MV-4-11 (cell line): Measurements from ENCODE around the gene CRABP1.
A peak's percentile ranks its signal among the peaks of the same experiment; 100 is the strongest.
"Not testable (repeated sequence)": the region's sequence is repeated elsewhere in the genome, so short reads cannot be mapped to it uniquely, and the experiment has no call there.

Experiments used
- DNase-seq: peaks from one replicate; lab custom pipeline; 2025; lab: John Stamatoyannopoulos, UW

Gene CRABP1

DNA sequence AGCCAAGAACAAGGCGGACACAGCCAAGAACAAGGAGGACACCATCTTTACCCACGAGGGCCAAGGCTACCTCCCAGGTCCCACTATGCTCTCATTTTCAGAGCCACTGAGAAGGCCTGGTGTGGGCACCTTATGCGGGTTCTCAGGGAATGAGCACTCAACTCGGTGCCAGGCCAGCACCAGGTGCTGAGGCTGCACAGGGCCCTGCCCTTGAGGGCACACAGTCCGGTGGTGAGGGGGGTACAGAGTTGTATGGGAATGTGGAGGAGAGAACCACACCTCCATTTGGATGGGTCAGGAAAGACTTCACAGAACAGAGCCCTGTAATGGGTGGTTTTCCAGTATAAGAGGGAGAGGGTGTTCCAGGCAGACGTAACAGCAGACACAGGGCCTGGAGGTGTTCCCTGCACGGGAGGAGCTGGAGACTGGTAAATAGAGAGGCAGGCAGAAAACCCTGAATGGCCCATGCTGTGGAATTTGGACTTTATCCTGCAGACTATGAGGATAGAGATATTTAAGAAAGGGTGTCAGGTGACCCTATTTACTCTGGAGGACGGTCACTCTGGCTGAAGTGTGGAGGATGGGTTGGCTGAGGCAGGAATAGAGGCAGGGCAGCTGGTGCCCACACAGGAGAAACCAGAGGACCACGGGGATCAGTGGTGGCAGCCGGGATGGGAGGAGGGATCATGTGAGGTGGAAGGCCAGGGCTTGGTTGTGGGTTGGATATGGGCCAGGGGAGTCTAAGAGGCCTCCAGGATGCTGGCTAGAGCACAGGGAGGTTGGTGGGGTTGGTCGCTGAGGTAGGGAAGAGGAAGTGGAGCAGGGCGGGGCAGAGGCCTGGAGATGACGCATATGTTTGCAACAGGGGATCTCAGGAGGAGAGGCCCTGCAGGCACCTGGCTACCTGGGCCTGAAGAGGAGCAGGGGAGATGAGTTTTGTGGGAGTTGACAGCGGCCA is 34.6 kb downstream of the CRABP1 start:
- DNase-seq = peak; percentile 68

DNA sequence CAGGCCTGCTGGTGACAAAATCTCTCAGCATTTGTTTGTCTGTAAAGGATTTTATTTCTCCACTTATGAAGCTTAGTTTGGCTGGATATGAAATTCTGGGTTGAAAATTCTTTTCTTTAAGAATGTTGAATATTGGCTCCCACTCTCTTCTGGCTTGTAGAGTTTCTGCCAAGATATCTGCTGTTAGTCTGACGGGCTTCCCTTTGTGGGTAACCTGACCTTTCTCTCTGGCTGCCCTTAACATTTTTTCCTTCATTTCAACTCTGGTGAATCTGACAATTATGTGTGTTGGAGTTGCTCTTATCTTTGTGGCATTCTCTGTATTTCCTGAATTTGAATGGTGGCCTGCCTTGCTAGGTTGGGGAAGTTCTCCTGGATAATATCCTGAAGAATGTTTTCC is 40.0 kb downstream of the CRABP1 start:
- DNase-seq = not testable (repeated sequence)

DNA sequence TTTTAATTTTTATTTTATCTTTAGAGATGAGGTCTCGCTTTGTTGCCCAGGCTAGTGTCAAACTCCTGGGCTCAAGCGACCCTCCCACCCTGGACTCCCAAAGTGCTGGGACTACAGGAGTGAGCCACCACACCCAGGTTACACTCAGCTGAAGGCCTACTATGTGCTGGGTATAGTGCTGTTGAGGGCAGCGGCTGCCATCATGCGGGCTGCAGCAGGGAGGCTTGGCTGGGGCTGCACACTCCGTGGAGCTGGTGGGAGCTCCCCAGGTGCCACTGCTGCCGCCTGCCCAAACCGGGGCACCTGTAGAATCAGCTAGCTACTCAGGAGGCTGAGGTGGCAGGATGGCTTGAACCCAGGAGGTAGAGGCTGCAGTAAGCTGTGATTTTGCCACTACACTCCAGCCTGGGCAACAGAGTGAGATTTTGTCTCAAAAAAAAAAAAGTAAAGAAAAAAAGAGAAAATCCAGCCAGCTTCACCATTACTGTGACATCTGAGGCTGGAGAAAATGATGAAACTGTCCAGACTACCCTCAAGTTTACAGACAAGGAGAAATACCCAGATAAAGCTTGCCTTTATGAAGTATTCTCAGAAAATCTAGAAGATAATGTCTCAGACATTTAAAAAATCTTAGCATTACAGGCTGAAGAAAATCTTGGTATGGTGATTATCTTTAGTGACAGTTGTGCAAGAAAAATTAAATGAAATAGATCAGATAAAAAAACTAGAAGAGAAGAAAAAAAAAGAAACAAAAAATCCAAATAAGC is 42.1 kb downstream of the CRABP1 start:
- no peak for DNase-seq

- DNase-seq = no peak
Measured at GRCh38 chr15:78384651-78385050, 44.5 kb downstream of the CRABP1 start.

- no peak for DNase-seq
Measured at GRCh38 chr15:78387246-78388037, 47.3 kb downstream of the CRABP1 start.

DNA sequence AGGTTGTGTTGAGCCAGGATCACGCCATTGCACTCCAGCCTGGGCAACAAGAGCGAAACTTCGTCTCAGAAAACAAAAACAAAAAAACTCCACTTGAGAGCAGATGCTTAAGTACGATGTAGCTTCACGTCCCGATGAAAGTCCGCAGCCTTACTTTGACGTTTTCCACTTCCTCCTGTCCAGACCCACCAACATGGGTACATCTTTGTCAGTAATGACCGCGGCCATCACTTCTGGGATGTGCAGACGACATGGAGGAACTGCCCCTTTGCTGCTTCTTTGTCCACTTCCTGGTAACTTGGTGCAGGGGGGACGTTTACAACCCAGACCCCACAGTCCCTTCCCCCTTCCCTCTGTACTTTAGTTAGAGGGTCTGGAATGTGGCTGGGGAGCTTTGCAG is 48.7 kb downstream of the CRABP1 start:
- no peak for DNase-seq

DNA sequence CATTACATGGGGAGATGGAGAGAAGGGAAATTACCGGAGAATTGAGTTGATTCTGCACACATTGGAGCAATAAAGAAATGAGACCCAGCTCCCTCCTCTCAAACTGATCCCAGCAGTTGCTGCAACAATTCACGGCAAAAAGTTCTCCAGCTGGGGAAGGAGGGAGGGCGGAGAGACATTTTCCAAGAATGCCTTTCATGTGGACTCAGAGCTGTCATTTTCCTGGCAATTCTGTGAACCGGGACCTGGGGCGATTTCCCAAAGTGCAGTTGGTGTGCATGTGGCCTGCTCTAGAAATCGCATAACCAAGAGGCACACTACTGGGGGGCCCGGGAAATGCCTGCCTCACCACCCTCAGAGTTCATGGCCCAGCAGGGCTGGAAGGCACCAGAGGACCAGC is 49.2 kb downstream of the CRABP1 start:
- no peak for DNase-seq

- no peak for DNase-seq
Measured at GRCh38 chr15:78389738-78390137, 49.6 kb downstream of the CRABP1 start.

- DNase-seq = no peak
Measured at GRCh38 chr15:78390242-78390641, 50.1 kb downstream of the CRABP1 start.

DNA sequence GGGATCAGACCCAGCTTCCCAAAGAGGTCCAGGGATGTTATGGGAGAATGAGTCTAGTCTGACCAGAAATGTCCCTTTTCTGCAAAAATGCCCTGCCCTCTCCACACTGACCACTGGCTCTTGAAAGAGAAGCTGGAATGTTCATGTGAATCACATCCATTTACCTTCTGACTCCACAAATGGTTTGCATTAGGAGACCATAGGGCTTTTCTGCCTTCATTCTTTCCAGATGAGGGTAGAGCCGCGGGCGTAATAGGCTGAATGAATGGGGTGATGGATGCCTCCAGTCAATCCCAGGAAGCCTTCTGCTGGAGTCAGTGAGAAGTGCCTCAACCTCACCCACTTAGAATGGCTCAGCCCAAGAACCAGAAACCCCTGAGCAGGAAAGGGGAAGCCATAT is 50.7 kb downstream of the CRABP1 start:
- DNase-seq = no peak

- DNase-seq = no peak
Measured at GRCh38 chr15:78391781-78392180, 51.6 kb downstream of the CRABP1 start.

- DNase-seq = no peak
Measured at GRCh38 chr15:78392430-78392829, 52.3 kb downstream of the CRABP1 start.

DNA sequence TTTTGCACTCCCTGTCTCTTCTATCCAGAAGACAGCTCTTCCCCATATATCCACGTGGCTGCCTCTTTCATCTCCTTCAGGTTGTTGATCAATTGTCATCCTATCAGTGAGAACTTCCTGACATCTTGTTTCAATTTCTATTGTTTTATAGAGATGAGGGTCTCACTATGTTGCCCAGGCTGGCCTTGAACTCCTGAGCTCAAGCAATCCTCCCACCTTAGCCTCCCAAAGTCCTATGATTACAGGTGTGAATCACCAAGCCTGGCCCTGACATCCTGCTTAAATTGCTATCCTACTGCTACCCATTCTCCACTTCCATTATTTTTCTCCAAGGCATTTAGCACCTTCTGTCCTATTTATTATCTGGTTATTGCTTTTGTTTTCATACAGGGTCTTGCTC is 53.0 kb downstream of the CRABP1 start:
- no peak for DNase-seq

- DNase-seq = no peak
Measured at GRCh38 chr15:78394026-78394425, 53.9 kb downstream of the CRABP1 start.

DNA sequence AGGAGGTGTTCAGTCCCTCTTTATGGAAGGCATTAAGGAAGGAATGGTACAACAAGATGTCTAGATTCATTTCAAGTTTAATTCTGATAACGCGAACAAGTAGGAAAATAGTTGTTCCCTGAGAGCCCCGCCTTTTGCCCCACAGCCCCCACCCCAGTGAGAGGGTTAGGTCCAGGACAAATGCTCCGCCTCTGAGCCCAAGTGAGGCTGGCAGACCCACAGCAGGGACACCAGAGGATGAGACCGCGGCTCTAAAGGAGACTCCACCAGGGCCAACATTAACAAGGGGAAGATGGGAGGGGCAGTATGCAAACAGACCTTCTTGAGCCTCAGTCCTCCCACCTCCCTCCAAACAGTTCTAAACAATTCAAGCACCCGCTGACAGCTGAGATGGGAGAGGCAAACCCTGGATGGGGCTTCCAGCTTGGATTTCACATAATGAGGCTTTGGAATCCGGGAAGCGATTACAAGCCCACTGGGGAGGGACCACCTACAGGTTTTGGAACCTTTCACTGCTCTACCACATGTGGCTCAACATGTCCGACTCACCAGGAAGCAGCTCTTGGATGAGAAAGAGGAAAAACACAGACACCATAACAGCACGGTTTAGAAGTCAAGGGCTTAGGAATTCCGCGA is 54.9 kb downstream of the CRABP1 start:
- DNase-seq = no peak

DNA sequence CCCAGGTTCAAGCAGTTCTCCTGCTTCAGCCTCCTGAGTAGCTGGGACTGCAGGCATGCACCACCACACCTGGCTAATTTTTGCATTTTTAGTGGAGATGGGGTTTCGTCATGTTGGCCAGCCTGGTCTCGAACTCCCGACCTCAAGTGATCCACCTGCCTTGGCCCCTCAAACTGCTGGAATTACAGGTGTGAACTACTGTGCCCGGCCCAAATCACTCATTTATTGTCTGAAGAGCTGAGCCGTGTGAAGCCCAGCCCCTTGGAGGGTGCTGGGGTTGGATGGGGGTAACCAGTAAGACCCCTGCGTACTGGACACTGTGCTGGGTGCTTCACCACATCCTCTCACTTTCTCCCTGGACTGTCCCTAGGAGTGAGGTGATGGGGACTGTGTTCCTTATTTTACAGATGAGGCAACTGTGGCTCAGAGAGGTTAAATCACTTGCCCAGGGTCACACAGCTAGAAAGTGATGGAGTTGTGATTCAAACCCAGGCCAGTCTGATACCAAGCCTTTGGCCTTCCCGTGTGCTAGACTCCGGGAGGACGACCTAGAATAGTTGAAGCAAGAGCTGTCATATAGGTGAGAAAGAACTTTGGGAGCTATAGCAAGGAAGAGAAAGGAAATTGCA is 56.1 kb downstream of the CRABP1 start:
- no peak for DNase-seq

GRCh38 chr15:78396976-78397375 is 56.8 kb downstream of the CRABP1 start:
- no peak for DNase-seq

- DNase-seq = no peak
Measured at GRCh38 chr15:78397382-78397781, 57.2 kb downstream of the CRABP1 start.
